Progenitor cell of endocrine pancreas (in vitro differentiated cells): ENCODE results near the gene LCN6. TPM values are rescaled to one million over a fixed set of nuclear protein-coding genes. Genes with fewer than 3 reads are reported as not detected.

ENCODE experiments used
- DNase-seq: peaks from one replicate; pipeline ENCODE4 v3.0.0; 2021; ENCODE audit warnings: low spot score; ENCODE audit not compliant: unreplicated experiment
- H3K27ac Mint-ChIP-seq: 2 replicates; pipeline ENCODE4 v1.8.0; 2021; ENCODE audit warnings: mild to moderate bottlenecking, moderate library complexity, mixed read lengths
- H3K27me3 Mint-ChIP-seq: 2 replicates; pipeline ENCODE4 v1.8.0; 2021; ENCODE audit warnings: mixed read lengths
- H3K36me3 Mint-ChIP-seq: 2 replicates; pipeline ENCODE4 v1.8.0; 2022; ENCODE audit warnings: mixed read lengths; ENCODE audit not compliant: insufficient read depth
- H3K4me1 Mint-ChIP-seq: 2 replicates; pipeline ENCODE4 v1.8.0; 2021; ENCODE audit warnings: low read depth, mixed read lengths
- H3K4me3 Mint-ChIP-seq: 2 replicates; pipeline ENCODE4 v1.8.0; 2021; ENCODE audit warnings: low read depth, mild to moderate bottlenecking, moderate library complexity, mixed read lengths
- H3K9me3 Mint-ChIP-seq: 2 replicates; pipeline ENCODE4 v1.8.0; 2021; ENCODE audit warnings: low read depth, mixed read lengths
- total RNA-seq: library from RNA; stranded (reverse); gene quantifications from 2 replicates; pipeline ENCODE4 v1.2.1, GENCODE V29; 2021
- TF ChIP-seq, protein P1 (sequence below): fragments of 200-600 bp; sonication (generic); IDR thresholded peaks from one replicate; pipeline ENCODE4 v1.5.0; 2021; ENCODE audit warnings: antibody characterized with exemption, mild to moderate bottlenecking; ENCODE audit not compliant: unreplicated experiment

LCN6 gene
- total RNA-seq, 1 donor from 2014 or later: not detected

- no peaks in the 10 kb centered on the region for H3K9me3 Mint-ChIP-seq
- no peaks in the 10 kb centered on the region for H3K36me3 Mint-ChIP-seq
- no peak for DNase-seq
- H3K27me3 Mint-ChIP-seq: peaks cover 12% of the 10 kb centered on the region
- TF ChIP-seq, protein P1, sequence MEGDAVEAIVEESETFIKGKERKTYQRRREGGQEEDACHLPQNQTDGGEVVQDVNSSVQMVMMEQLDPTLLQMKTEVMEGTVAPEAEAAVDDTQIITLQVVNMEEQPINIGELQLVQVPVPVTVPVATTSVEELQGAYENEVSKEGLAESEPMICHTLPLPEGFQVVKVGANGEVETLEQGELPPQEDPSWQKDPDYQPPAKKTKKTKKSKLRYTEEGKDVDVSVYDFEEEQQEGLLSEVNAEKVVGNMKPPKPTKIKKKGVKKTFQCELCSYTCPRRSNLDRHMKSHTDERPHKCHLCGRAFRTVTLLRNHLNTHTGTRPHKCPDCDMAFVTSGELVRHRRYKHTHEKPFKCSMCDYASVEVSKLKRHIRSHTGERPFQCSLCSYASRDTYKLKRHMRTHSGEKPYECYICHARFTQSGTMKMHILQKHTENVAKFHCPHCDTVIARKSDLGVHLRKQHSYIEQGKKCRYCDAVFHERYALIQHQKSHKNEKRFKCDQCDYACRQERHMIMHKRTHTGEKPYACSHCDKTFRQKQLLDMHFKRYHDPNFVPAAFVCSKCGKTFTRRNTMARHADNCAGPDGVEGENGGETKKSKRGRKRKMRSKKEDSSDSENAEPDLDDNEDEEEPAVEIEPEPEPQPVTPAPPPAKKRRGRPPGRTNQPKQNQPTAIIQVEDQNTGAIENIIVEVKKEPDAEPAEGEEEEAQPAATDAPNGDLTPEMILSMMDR: no peak
- no peak overlapping the region for H3K27ac Mint-ChIP-seq
- no peaks in the 10 kb centered on the region for H3K4me1 Mint-ChIP-seq
- H3K4me3 Mint-ChIP-seq: no peak overlapping the region
These were observed 4.6 kb downstream of the LCN6 start for GRCh38 chr9:136743639-136744211.

GRCh38 chr9:136742591-136743391 is 5.5 kb downstream of the LCN6 start, which contains the start of gene LCN10:
LCN10 (minus strand) TSS chr9:136742940; CDS start chr9:136742903, 37 bp downstream.
- Mint-ChIP-seq H3K27me3 (peaks cover 18% of the 10 kb centered on the region), H3K4me1 (no peaks in the 10 kb centered on the region), H3K4me3 (no peak within 1 kb of the TSS), H3K36me3 (no peaks in the 10 kb centered on the region), H3K9me3 (no peaks in the 10 kb centered on the region), H3K27ac (no peak within 1 kb of the TSS)
- TF ChIP-seq, protein P1: peak; percentile 85
- peak; percentile 75 for DNase-seq

DNA sequence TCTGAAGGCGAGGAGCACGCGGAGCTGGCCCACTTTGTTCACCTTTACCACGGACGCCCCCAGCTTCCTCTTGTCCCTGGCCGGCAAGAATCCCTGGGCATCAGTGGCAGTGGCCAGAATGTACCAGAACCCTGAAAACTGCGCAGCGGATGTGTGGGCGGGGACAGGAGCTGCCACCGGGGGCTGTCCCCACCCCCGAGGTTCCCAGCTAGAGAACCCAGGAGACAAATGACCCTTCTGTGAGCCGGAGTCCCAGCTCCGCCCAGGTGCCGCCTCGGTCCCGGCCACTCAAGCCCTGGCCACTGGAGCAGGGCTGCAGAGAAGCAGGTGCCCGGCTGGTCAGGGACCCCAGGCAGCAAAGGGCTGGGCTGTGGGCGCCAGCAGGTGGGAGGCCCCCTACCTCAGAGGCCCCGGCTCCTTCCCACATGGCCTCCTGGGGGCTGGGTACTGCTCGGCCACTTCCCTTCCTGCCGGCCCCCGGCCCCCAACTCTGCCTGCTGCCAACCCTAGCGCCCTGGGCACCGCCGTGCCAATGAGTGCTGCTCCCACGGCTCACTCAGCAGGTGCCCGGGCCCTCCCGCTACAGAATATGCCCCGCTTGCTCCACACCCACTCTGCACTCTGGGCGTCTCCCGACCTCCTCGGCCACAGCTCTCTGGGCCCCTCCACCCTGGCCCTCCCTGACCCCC is 6.3 kb downstream of the LCN6 start:
- Mint-ChIP-seq H3K27ac (no peak overlapping the region), H3K36me3 (no peaks in the 10 kb centered on the region), H3K4me3 (no peak overlapping the region), H3K27me3 (peaks cover 18% of the 10 kb centered on the region), H3K9me3 (no peaks in the 10 kb centered on the region), H3K4me1 (no peaks in the 10 kb centered on the region)
- no peak for DNase-seq
- TF ChIP-seq, protein P1: no peak

DNA sequence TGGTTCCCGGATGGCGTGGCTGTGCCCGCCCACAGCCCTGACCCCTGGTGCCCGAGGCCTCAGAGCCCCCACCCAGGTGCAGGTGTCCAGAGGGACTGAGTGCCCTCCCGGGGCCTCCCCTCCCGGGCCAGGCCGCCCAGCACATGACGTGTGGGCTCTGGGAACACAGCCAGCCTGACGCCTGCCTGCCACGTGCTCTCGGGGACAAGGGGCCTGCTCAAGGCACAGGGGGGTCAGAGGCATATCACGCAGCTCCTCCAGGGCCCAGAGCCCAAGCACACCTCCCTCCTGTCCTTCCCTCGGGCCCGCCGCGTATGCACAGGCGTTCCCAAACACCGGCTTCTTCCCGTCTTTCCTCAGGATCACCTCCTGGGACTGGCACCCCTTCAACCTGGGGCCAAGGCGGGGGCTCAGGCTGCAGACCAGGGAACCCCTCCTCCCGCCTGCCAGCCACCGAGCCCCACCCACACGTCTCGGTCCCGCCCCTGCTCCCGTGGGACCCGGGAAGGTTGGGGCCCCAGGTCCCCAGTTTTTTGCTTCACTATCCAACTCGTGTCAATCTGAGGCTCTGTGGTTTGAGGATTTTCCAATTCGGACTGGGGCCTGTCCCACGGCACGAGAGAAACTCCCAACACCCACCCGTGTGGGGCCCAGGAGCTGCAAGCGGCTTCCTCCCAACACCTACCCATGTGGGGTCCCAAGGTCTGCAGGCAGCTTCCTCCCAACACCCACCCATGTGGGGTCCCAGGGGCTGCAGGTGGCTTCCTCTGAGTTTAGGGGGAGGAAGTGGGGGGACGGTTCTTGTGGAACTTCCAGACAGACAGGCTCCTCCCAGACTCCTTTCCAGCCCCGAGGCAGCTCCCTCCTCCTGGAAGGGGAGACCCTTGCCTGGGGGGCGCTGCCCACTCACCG is 7.1 kb downstream of the LCN6 start:
- H3K9me3 Mint-ChIP-seq: no peaks in the 10 kb centered on the region
- TF ChIP-seq, protein P1: no peak
- H3K36me3 Mint-ChIP-seq: no peaks in the 10 kb centered on the region
- H3K4me1 Mint-ChIP-seq: no peaks in the 10 kb centered on the region
- H3K27me3 Mint-ChIP-seq: peaks cover 18% of the 10 kb centered on the region
- H3K4me3 Mint-ChIP-seq: no peak overlapping the region
- DNase-seq: no peak
- H3K27ac Mint-ChIP-seq: no peak overlapping the region
